HepG2 (cell line): ENCODE data around the gene TRIP6. TPM values are rescaled to one million over a fixed set of nuclear protein-coding genes. Genes with fewer than 3 reads are reported as not detected.

Experiments used
- AGO1 ChIP-seq: fragments of 200-400 bp; formaldehyde crosslinking; IDR thresholded peaks from 2 replicates; pipeline ENCODE4 v1.6.1; 2017; ENCODE audit warnings: mild to moderate bottlenecking, low read depth, low read length, moderate library complexity; ENCODE audit not compliant: poor library complexity, severe bottlenecking
- CAMTA2 ChIP-seq: sonication (generic); formaldehyde crosslinking; IDR thresholded peaks from 2 replicates; pipeline ENCODE4 v1.4.0; 2020; ENCODE audit warnings: mild to moderate bottlenecking, missing genetic modification reagents, borderline replicate concordance
- ETV6 ChIP-seq: sonication (generic); formaldehyde crosslinking; conservative IDR thresholded peaks from 2 replicates; pipeline ENCODE4 v1.4.0; 2020; ENCODE audit warnings: missing genetic modification reagents
- KDM2A ChIP-seq: sonication (generic); formaldehyde crosslinking; IDR thresholded peaks from 2 replicates; pipeline ENCODE4 v1.4.0; 2020; ENCODE audit warnings: low read depth, missing genetic modification reagents, borderline replicate concordance
- MED13 ChIP-seq: sonication (generic); formaldehyde crosslinking; IDR thresholded peaks from 2 replicates; pipeline ENCODE4 v1.5.0; 2020; ENCODE audit warnings: missing genetic modification reagents
- POGZ ChIP-seq: sonication (generic); formaldehyde crosslinking; IDR thresholded peaks from 2 replicates; pipeline ENCODE4 v1.4.0; 2020; ENCODE audit warnings: mild to moderate bottlenecking, missing genetic modification reagents
- SATB2 ChIP-seq: sonication (generic); formaldehyde crosslinking; IDR thresholded peaks from 2 replicates; pipeline ENCODE4 v1.5.0; 2020; ENCODE audit warnings: missing genetic modification reagents
- THAP11 ChIP-seq: IDR thresholded peaks from 2 replicates; pipeline ENCODE4 v1.6.1; 2016; ENCODE audit warnings: missing biosample characterization, missing genetic modification reagents
- ZFP82 ChIP-seq: sonication (generic); formaldehyde crosslinking; IDR thresholded peaks from 2 replicates; pipeline ENCODE4 v1.5.1; 2020; ENCODE audit warnings: mild to moderate bottlenecking, missing genetic modification reagents, borderline replicate concordance
- ZNF274 ChIP-seq: sonication (generic); formaldehyde crosslinking; IDR thresholded peaks from 2 replicates; pipeline ENCODE4 v1.5.1; 2020; ENCODE audit warnings: mild to moderate bottlenecking, missing genetic modification reagents
- ZNF629 ChIP-seq: sonication (generic); formaldehyde crosslinking; conservative IDR thresholded peaks from 2 replicates; pipeline ENCODE4 v1.5.0; 2020; ENCODE audit warnings: missing genetic modification reagents
- ZNF724P ChIP-seq: sonication (generic); formaldehyde crosslinking; IDR thresholded peaks from 2 replicates; pipeline ENCODE4 v1.8.0; 2022; ENCODE audit warnings: missing genetic modification reagents, borderline replicate concordance
- ZNF772 ChIP-seq: sonication (generic); formaldehyde crosslinking; IDR thresholded peaks from 2 replicates; pipeline ENCODE4 v1.5.0; 2020; ENCODE audit warnings: mild to moderate bottlenecking, missing genetic modification reagents
- ZSCAN9 ChIP-seq: IDR thresholded peaks from 2 replicates; pipeline ENCODE4 v1.6.1; 2016; ENCODE audit warnings: borderline replicate concordance
- polyA plus RNA-seq, 8 experiments: library from polyadenylated mRNA; depleted of rRNA in 3 of 8; stranded (reverse) in 7 of 8; unstranded in 1 of 8; fragments of >200 nt; fragmentation: Illumina TruSeq in 4 of 8; extraction: Trizol in 4 of 8; gene quantifications; 2 replicates each; pipeline versions ENCODE4 v1.2.1 to v1.2.3, GENCODE V29; 2011 to 2016; ENCODE audit warnings: low read depth in 4 of 8, missing spikeins in 1 of 8, mixed read lengths in 1 of 8; ENCODE audit not compliant: insufficient read depth in 1 of 8
- total RNA-seq, 5 experiments: library from RNA; depleted of rRNA; stranded (reverse); fragments of >200 nt; fragmentation: Illumina TruSeq; extraction: Trizol; gene quantifications; 2 replicates each; pipeline ENCODE4 v1.2.3, GENCODE V29; 2016; ENCODE audit warnings: low read depth in 1 of 5
- TF ChIP-seq, protein P1 (sequence below), 2 experiments: sonication (generic) in 1 of 2; formaldehyde crosslinking in 1 of 2; IDR thresholded peaks; 2 replicates each; pipeline versions ENCODE4 v1.5.1 to v1.6.1; 2011 to 2020; ENCODE audit warnings: borderline replicate concordance in 1 of 2, low read depth in 1 of 2, low read length in 1 of 2, mild to moderate bottlenecking in 1 of 2, missing genetic modification reagents in 1 of 2, moderate library complexity in 1 of 2
- TF ChIP-seq, protein P2 (sequence below): sonication (generic); formaldehyde crosslinking; IDR thresholded peaks from 2 replicates; pipeline ENCODE4 v1.4.0; 2020; ENCODE audit warnings: missing genetic modification reagents
- TF ChIP-seq, protein P3 (sequence below): IDR thresholded peaks from 2 replicates; pipeline ENCODE4 v1.6.1; 2016; ENCODE audit warnings: missing biosample characterization, missing genetic modification reagents, low read depth
- TF ChIP-seq, protein P4 (sequence below): sonication (generic); formaldehyde crosslinking; IDR thresholded peaks from 2 replicates; pipeline ENCODE4 v1.4.0; 2020; ENCODE audit warnings: missing genetic modification reagents, mild to moderate bottlenecking, borderline replicate concordance
- TF ChIP-seq, protein P5 (sequence below): conservative IDR thresholded peaks from 2 replicates; pipeline ENCODE4 v1.6.1; 2018; ENCODE audit warnings: missing genetic modification reagents

Gene TRIP6
- total and polyA plus RNA-seq, 2 of the 13 experiments (the other 11 are each of a cell fraction or from before 2014, with no cell fraction given) = 0.34 to 0.38 TPM

DNA sequence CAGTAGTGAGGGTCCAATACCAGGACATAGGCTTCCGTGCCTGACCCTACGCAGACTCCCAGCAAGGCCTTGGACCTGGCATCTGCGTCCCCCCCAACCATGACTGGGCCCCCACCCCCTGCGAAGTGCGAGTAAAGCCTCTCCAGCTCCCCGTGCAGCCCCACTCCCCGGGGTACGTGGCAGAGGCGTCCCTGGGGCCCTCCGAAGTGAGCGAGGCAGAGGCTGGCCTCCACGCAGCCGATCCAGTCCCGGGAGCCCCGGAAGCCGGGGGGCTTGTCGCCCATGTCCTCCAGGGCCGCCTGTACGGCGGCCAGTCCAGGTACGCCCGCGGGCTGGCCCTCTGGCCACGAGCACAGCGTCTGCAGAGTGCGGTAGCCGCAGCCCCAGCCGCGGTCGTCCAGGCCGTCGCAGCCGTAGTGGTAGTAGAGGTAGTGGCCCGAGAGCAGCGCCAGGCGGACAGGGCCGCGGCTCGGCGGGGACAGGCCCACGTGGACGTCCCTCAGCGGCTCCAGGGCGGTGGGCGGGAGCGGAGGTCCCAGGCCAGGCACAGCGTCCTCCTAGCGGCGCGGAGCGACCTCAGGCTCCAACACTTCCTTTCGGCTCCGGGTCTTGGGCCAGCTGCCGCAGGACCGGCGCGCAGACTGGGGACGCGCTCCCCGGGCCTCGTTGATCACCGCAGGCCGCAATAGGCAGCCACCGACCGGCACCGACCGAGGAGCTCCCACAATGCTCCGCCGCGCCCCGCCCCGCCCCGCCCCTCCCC is 22.0 kb downstream of the TRIP6 start, which contains the start of gene UFSP1 (continued):
- TF ChIP-seq CAMTA2 (0 out of 2 replicates have a peak, but pooled peaks have one; percentile 87), ZNF274 (CRISPR knock-in tag) (peak; percentile 69), AGO1 (peak; percentile 46), ZNF724P (CRISPR knock-in tag) (peak; percentile 94), THAP11 (CRISPR knock-in tag) (peak; percentile 59), ZNF629 (CRISPR knock-in tag) (0 out of 2 replicates have a peak, but pooled peaks have one; percentile 11), ZFP82 (CRISPR knock-in tag) (peak; percentile 95; the same call in 1 of the 2 replicates), ZSCAN9 (CRISPR knock-in tag) (peak; percentile 76; the same call in 1 of the 2 replicates), ZNF772 (peak; percentile 92; the same call in 1 of the 2 replicates), ETV6 (CRISPR knock-in tag) (no peak), KDM2A (CRISPR knock-in tag) (peak; percentile 82), MED13 (CRISPR knock-in tag) (peak; percentile 83), SATB2 (CRISPR knock-in tag) (peak; percentile 59; the same call in 1 of the 2 replicates), POGZ (CRISPR knock-in tag) (peak; percentile 25; the same call in 1 of the 2 replicates)
- TF ChIP-seq, protein P1, sequence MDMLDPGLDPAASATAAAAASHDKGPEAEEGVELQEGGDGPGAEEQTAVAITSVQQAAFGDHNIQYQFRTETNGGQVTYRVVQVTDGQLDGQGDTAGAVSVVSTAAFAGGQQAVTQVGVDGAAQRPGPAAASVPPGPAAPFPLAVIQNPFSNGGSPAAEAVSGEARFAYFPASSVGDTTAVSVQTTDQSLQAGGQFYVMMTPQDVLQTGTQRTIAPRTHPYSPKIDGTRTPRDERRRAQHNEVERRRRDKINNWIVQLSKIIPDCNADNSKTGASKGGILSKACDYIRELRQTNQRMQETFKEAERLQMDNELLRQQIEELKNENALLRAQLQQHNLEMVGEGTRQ (IDR thresholded peaks at IDR 0.05; ENCODE audit: low read depth, low read length) = no peak
- TF ChIP-seq, protein P1 (CRISPR knock-in tag; IDR thresholded peaks at IDR 0.05; ENCODE audit: borderline replicate concordance) = 0 out of 2 replicates have a peak, but pooled peaks have one; percentile 10
- TF ChIP-seq, protein P2, sequence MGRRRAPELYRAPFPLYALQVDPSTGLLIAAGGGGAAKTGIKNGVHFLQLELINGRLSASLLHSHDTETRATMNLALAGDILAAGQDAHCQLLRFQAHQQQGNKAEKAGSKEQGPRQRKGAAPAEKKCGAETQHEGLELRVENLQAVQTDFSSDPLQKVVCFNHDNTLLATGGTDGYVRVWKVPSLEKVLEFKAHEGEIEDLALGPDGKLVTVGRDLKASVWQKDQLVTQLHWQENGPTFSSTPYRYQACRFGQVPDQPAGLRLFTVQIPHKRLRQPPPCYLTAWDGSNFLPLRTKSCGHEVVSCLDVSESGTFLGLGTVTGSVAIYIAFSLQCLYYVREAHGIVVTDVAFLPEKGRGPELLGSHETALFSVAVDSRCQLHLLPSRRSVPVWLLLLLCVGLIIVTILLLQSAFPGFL (CRISPR knock-in tag) = peak; percentile 89; the same call in 1 of the 2 replicates
- TF ChIP-seq, protein P3, sequence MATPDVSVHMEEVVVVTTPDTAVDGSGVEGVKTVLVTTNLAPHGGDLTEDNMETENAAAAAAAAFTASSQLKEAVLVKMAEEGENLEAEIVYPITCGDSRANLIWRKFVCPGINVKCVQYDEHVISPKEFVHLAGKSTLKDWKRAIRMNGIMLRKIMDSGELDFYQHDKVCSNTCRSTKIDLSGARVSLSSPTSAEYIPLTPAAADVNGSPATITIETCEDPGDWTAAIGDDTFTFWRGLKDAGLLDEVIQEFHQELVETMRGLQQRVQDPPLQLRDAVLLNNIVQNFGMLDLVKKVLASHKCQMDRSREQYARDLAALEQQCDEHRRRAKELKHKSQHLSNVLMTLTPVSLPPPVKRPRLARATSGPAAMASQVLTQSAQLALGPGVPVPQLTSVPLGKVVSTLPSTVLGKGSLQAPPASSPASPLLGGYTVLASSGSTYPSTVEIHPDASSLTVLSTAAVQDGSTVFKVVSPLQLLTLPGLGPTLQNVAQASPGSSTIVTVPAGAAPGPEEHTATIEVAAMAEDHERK = no peak
- TF ChIP-seq, protein P4, sequence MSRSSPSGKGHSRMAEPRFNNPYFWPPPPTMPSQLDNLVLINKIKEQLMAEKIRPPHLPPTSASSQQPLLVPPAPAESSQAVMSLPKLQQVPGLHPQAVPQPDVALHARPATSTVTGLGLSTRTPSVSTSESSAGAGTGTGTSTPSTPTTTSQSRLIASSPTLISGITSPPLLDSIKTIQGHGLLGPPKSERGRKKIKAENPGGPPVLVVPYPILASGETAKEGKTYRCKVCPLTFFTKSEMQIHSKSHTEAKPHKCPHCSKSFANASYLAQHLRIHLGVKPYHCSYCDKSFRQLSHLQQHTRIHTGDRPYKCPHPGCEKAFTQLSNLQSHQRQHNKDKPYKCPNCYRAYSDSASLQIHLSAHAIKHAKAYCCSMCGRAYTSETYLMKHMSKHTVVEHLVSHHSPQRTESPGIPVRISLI (CRISPR knock-in tag) = 0 out of 2 replicates have a peak, but pooled peaks have one; percentile 15
- TF ChIP-seq, protein P5, sequence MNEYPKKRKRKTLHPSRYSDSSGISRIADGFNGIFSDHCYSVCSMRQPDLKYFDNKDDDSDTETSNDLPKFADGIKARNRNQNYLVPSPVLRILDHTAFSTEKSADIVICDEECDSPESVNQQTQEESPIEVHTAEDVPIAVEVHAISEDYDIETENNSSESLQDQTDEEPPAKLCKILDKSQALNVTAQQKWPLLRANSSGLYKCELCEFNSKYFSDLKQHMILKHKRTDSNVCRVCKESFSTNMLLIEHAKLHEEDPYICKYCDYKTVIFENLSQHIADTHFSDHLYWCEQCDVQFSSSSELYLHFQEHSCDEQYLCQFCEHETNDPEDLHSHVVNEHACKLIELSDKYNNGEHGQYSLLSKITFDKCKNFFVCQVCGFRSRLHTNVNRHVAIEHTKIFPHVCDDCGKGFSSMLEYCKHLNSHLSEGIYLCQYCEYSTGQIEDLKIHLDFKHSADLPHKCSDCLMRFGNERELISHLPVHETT = peak; percentile 20; the same call in 1 of the 2 replicates
